NAMALWA (cell line): Measurements from ENCODE around the gene SEL1L3.

ENCODE experiments used
- DNase-seq: peaks from one replicate; pipeline ENCODE4 v3.0.0-alpha.2; 2015; ENCODE audit warnings: low spot score

Gene SEL1L3

GRCh38 chr4:25879587-25879986 is 16.8 kb upstream of the SEL1L3 start:
- no peak for DNase-seq

GRCh38 chr4:25879091-25879584 is 16.4 kb upstream of the SEL1L3 start:
- DNase-seq, result no peak

- DNase-seq, result peak; percentile 79
These were observed 15.9 kb upstream of the SEL1L3 start for GRCh38 chr4:25878676-25879075.

- DNase-seq, result peak; percentile 89
These were observed 12.5 kb upstream of the SEL1L3 start for GRCh38 chr4:25875281-25875745.

GRCh38 chr4:25874655-25875054 is 11.9 kb upstream of the SEL1L3 start:
- DNase-seq, result peak; percentile 65

- no peak for DNase-seq
These were observed 10.9 kb upstream of the SEL1L3 start for GRCh38 chr4:25873632-25874129.

GRCh38 chr4:25872851-25873631 is 10.3 kb upstream of the SEL1L3 start:
- peak; percentile 40 for DNase-seq

- DNase-seq, result peak; percentile 74
These were observed 7.3 kb upstream of the SEL1L3 start for GRCh38 chr4:25870081-25870480.

GRCh38 chr4:25867781-25868294 is 5.0 kb upstream of the SEL1L3 start:
- DNase-seq, result no peak

GRCh38 chr4:25866401-25866800 is 3.6 kb upstream of the SEL1L3 start:
- DNase-seq, result peak; percentile 50

- peak; percentile 38 for DNase-seq
These were observed 2.8 kb upstream of the SEL1L3 start for GRCh38 chr4:25865586-25865985.

- DNase-seq, result no peak
These were observed 1.1 kb upstream of the SEL1L3 start for GRCh38 chr4:25863831-25864418.

GRCh38 chr4:25863347-25863784 is 578 bp upstream of the SEL1L3 start:
- peak; percentile 38 for DNase-seq

- DNase-seq, result peak; percentile 73
These were observed 807 bp downstream of the SEL1L3 start for GRCh38 chr4:25861951-25862410.

GRCh38 chr4:25861280-25861950 is 1.4 kb downstream of the SEL1L3 start:
- no peak for DNase-seq

- DNase-seq, result peak; percentile 70
These were observed 2.1 kb downstream of the SEL1L3 start for GRCh38 chr4:25860586-25861279.

- DNase-seq, result peak; percentile 76
These were observed 3.2 kb downstream of the SEL1L3 start for GRCh38 chr4:25859429-25860148.

- DNase-seq, result no peak
These were observed 4.9 kb downstream of the SEL1L3 start for GRCh38 chr4:25857851-25858400.

- peak; percentile 55 for DNase-seq
These were observed 5.4 kb downstream of the SEL1L3 start for GRCh38 chr4:25857403-25857802.

GRCh38 chr4:25856756-25857155 is 6.0 kb downstream of the SEL1L3 start:
- no peak for DNase-seq

GRCh38 chr4:25852103-25852502 is 10.7 kb downstream of the SEL1L3 start:
- no peak for DNase-seq
